HG03558 (cell line): ENCODE results near the gene GSN.

Source experiments
- ATAC-seq: cut with Tn5 transposase; IDR thresholded peaks from one replicate; pipeline ENCODE4 v1.9.1; 2021; ENCODE audit warnings: moderate number of reproducible peaks; ENCODE audit not compliant: unreplicated experiment; ENCODE audit errors: extremely low read depth

Gene GSN

DNA sequence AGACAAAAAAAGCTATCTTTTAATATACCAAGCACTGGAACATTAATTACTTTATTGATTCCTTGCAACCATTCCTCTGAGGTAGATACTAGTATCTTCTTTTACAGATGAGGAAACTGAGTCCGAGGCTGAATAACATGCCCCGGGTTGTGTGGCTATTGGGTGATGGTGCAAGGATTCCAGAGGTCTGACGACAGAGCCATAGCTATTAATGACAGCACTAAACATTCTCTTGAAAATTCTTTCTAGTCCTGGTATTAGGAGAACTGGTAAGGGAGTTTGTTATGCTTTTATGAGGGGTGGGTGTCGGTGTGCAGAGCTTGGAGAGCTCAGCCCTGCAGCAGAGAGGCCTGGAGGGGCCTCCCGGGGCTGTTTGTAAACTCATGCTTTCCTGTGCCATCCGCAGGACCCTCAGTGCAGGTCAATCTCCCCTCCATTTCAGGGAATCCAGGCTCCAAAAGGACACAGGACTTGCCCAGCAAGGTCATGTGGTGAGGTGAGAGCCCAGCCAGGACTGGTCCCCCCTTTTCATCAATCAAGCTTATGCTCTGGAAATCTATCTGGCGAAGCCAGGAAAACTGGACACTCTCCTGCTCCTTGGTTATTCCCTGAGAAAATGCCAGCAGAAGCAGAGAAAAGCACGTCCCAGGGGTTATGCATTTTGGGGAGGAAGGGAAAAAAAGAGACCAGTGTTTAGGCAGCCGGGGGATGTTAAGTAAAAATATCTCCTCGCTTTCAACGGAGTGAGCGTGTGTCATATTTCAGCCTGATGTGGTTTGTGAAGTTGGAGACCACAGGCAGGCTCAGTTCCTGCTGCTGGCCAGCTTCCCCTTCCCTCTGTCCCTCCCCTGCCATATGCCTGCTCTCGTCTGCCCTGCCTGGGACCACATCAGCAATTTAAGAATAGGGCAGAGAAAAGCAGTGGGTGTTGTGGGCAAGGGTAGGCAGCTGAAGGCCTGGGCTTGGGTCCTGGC lies 3.7 kb downstream of the GSN start:
- ATAC-seq = no peak

DNA sequence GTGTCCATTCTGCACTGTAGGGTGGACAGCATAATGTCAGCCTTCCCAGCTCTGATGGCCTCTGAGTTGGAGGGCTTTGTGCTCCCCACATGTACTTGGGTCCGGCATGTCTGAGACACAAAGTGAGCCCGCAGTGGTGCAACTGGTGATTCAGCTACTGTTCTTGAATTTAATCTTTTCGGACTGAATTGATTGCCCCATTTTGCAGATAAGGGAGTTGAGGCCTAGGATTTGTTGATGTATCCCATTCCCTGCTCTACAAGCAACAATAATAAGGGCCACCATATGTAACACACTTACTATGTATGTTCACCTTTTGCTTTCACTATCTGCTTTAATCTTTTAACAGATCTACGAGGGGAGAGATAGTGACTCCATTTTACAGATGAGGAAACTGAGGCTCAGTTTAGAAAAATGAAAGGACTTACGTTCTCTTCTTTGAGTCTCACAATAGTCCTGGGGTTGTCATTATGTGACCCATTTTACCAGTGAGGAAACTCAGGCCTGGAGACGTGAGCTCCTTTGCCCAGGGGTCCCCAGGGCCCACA lies 4.5 kb downstream of the GSN start:
- ATAC-seq = no peak

DNA sequence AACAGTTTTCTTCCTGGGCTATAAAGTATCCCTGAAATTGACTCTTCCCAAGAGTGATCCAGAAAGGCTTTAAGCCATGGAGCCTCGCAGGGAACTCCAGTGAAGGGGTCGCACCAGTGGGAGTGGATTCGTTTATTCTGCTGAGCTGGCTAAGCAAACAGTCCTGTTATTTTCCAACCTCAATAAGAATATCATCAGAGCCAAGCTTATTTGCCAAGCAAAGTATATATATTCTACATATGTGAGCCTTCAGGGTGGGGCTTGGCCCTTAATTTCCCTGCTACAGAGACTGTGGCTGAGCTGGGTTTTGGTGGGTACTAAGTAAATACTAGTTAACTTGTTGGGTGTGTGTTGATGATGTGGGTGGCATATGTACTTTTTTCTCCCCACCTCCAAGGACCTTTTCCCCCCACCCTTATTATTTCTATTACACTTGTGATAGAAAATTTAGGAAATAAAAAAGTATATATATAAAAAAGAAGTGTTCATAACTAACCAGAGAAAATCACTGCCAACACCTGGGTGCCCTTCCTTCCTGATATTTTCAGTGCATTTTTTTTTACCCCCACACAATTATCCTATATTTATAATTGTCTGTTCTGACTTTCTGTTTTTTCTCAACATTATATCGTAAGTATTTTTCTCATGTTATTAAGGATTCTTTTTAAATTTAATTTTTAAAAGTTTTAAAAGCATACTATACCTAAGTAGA lies 5.3 kb downstream of the GSN start:
- no peak for ATAC-seq

DNA sequence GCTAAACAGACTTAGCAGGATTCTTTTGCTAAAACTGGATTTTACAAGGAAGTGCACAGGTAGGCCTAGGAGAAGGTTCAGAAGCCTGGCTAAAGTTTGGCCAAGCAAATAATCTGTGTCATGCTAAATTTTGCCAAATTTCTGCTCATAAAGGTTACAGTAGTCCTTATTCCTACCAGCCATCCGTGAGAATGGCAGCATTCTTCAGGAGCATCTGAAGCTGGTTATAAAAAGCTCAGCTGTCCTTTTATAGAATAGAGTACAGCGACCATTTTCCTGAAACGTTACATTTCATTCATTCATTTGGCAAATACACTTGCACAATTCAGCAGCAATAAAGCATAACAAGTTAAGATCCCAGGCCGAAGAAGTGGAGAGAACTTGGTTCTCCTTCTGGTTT lies 6.9 kb downstream of the GSN start:
- ATAC-seq = no peak

DNA sequence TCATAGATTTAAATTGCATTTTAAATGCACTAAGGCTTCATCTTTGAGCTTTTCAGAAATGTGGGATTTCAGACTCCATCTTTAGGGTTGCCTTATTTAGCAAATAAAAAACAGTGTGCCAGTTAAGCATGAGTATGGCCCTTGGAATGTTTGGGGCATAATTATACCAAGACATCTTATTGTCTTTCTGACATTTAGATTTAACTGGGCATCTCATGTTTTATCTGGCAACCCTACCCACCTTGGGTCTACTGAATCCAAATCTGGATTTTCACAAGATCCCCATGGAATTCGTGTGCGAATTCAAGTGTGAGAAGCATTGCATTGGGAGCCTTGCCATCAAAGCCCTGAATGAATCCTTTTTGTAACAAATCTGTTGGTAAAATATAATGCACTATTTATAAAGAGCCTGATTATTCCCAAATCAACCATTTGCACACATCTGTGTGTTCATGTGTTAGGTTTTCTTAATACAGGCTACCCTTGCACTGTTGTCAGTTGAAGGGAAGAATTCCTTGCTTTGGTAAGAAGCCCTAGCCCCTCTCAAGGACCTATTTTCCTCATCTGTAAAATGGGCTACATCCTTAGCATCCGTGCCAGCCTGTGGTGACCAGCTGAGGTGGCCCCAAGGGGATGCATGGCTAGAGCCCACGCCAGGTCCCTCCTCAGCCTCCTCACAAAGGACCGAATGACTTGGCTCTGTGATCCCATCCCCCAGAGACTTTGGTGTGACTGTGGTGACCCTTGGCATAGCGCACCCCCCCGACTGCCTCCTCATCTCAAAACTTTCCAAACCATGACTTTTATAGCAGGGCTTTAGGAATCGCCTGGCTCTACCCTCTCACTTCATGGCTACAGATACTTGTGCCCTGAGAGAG lies 8.1 kb downstream of the GSN start:
- no peak for ATAC-seq

DNA sequence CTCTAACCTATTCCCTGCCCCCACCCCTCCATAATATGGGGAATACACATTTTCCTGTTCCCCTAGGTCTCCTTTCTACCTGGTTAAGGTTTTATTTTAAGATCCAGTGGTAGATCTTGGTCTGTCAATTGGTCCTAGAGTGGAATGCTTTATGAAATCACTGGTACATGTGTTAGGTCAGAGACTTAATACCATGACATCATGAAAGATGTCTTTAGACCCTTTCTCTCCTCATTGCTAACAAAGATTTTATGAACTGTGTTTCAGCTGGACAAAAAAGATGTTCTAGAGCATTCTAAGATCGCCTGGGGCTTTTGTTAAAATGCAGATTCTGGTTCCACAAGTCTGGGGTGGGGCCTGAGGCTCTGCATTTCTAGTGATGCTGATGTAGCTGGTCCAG lies 9.1 kb downstream of the GSN start:
- no peak for ATAC-seq

DNA sequence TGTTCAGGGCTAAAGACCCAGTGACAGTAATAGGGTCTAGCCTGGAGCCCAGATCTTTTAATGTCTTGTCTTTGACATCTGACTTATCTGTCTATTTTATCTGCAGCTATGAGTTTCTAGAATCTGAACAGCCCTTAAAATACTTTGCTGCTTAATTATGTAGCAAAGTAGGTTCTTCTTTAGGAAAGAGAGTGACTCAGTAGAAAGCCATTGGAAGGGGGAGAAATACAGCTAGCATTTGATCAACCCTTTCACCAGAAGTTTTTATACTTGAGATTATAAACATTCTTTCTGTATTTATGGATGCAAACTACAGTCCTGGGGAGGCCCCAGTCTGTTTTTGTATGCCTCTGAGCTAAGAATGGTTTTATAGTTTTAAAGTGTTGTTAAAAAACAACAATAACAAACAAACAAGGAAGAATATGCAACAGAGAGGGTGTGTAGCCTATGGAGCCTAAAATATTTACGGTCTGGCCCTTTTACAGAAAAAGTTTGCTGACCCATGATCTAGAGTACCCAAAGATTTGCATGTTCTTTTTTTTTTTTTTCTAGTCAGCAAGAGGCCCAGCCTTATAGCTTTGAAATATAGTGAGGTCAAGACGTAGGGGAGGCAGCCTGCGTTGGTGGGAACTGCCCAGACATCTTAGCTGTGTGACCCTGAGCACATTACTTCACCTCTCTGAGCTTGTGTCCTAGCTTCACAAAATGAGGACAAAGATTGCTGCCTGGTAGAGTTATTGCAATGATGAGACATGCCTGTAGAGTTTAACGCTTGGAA lies 9.7 kb downstream of the GSN start:
- no peak for ATAC-seq

DNA sequence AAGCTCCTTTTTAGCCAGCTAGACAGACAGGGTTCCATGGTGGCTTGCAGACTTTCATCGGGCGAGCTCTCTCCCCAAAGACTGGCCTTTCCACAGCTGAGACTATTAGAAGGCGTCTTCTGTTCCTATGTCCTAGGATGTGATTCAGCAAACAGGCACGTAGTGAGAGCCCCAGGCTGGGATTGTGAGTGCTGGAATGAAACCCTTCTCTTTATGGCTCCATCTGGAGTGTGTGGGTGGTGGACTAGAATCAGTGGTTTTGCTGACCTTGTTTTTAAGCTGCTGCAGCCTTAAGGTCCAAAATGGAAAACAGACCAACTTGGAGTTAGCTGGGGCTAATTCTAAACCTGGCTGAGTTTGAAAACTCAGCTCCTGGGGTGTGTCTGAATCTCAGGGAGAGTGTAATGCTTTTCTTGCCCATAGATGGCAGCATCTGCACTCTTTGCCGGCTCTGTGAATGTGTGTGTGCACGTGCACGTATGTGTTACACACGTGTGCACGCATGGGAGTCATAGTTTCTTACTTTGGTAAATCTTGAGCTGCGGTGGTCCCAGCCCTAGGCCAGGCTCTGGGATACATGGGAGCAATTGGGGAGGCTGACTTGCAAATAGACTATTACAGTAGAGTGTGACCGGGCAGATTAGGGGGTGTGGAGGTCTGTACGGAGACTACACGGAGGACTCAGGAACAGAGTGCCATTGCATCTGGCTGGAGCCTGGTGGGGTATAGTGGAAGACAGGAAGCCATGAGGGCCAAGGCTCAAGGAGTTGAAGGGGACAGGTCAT lies 10.7 kb downstream of the GSN start:
- no peak for ATAC-seq

DNA sequence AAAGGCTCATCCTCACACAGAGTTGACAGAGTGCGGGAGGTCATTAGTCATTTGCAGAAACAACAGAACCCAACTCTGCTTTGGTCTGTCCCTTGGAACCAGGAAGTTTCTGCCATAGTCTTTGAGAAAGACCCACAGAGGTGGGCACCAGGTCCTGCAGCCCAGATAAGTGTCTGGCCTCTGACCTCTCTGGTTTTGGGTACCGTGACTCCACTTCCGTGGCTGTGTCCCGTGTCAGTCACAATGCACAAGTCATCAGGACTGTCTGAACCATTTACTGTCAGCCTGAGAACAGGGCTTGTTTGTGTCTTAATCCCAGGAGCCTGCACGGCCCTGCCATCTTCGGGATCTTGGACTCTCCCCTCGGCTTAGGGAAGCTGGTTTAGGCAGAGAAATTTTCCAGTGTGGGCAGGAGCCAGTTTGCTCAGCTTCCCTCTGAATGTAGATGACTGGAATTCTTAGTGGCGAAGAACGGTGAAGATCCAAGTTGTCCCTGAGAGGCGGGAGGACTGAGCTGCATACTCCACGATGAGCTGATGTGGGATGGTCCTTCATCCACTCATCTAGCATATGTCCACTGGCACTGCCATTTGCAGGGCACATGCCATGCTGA lies 11.9 kb downstream of the GSN start:
- no peak for ATAC-seq

DNA sequence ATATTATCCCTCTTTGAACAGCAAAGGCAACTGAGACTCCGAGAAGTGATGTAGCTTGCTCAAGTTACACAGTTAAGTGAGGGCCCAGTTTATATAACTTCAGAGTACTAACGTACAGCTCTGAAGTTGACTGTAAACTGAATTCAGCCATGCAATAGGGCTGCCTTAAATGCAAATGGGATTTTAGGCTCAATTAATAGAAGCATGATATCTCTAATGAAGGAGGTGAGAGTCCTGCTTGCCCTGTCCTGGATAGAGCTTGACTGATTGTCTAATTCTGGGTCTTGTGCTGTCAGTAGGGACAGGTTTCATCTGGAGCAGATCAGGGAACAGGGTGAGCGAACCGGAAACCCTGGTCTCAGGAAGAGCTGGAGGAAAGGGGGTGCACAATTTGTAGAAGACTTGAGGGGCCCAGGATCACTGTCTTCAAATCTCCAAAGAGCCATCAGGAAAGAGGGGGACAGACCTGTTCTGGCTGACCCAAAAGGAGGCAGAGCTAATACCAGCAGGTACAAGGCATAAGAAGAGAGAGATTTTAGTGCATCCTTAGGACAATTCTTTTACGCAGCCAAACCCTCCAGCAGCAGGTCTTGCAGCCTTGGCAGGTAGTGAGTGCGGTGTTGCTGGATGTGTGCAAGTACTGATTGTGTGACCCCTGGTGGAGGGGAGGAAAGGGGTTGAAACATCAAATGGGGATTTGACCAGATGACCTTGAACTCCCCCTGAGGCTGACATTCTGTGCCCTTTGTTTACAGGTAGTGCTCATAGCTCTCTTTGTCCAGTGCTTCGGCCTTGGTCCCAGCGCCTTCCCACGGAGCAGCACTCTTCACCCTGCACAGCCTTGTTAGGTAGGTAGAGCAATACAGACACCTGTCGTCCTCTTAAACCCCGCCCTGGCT lies 13.0 kb downstream of the GSN start:
- no peak for ATAC-seq

DNA sequence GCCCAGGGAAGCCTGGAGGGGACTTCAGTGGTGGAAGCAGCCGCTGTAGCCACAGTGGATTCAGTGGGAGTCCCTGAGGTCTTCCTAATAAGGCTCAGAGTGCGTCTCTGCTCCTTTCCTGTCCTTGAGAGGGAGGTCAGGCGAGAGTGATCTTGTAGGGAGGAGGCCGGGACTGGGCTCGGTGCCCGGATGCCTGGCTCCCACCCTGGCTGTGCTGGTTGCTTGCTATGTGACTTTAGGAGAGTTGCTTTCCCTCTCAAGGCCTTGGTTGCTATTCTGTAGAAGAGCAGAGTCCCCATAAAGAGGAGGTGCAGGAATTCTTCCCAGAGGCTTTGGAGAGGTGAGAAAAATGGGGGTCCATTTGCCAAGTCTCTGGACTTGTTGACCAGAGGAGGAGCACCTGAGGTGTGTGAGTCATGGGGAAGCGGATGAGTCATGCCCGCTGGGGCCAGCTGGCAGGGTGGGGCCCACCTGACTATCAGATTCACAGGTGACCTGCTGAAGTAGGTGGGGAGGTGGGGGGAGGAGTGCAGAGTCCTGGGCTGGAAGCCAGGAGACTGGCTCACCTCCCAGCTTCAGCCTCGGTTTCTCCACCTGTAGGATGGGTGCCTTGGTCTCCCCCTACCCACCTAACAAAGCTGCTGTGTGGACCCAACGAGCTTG lies 13.8 kb downstream of the GSN start:
- no peak for ATAC-seq

DNA sequence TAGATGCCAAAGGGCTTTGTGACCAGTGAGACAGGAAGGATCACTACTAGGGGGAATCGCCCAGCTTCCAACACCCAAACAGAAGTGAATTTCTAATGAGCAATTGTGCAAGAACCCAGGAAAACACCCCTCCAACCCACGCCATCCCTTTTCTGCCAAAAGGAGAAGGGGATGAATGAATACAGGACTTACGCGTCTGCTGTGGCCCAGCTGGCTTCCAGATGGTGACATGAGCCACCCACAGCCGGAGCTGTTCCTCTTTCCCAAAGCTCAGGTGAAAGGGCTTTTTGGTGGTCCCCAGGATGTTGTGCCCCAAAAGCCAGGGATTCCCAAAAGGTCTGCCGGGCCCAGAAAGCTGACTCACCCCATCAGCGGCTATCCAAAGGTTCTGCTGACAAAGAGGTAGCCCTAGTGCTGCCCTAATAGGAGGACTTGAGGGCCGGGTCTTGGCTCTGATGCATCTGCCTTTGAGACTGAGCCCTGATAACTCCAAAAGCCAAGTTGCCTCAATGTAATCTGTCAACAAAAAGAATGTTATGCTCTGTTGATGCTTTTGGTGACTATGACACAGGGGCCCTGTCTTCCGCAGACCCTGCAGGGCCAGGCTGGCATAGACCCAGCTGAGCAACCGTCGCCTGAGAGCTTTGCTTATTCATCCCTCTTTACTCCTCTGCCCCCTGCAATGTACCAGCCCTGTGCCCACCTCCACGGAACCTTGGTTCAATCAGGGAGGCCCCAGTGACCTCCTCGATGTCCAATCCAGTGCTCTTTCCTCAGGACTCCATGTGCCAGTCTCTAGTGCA lies 14.5 kb downstream of the GSN start:
- ATAC-seq = no peak

DNA sequence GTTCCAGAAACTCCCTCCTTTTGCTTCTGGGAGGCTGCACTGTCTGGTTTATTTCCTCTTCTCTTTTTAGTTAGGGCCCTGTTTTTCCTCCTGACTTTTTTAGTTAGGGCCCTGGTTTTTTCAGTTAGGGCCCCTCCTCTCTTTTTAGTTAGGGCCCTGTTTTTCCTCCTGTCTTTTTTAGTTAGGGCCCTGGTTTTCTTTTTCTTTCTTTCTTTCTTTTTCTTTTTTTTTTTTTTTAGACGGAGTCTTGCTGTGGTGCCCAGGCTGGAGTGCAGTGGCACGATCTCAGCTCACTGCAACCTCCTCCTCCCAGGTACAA lies 15.1 kb downstream of the GSN start:
- ATAC-seq = no peak

DNA sequence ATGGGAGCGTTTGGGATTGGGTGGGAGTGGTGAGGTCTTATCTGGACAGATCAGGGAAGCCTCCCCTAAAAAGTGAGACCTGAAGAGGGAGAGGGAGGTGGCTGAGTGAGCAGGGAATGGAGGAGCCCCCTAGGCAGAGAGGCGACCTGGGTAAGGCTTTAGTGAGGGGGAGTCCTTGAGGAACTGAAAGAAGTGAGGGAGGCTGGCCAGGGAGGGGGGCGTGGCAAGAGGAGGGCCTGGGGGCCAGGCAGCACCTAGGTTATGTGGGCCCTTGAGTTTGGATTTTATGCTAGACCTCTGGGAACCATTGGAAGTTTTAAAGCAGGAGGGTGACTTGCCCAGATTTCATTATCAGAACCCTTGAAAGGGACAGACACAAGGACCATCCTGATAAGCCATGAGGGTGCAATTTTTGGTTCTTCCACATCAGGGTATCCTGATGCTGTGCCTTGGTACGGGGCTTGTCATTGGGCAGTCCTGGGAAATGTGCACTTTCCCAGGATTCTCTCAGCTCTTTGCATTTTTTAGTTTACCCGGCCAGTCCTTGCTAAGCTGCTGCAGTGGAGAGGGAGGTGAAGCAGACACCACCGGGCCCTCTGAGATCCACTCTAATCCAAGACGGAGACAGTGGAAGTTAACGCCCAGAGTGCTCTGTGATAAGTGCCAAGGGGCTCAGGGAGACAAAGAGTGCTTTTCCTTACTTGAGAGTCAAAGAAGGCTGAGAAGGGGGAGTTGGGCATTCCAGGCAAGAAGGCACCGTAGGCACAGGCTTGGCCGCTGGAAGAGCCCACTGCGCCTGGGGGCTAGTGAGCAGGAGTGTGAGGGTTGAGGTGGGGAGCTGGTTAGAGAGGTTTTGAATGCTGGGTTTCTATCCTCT lies 16.1 kb downstream of the GSN start:
- ATAC-seq = no peak

DNA sequence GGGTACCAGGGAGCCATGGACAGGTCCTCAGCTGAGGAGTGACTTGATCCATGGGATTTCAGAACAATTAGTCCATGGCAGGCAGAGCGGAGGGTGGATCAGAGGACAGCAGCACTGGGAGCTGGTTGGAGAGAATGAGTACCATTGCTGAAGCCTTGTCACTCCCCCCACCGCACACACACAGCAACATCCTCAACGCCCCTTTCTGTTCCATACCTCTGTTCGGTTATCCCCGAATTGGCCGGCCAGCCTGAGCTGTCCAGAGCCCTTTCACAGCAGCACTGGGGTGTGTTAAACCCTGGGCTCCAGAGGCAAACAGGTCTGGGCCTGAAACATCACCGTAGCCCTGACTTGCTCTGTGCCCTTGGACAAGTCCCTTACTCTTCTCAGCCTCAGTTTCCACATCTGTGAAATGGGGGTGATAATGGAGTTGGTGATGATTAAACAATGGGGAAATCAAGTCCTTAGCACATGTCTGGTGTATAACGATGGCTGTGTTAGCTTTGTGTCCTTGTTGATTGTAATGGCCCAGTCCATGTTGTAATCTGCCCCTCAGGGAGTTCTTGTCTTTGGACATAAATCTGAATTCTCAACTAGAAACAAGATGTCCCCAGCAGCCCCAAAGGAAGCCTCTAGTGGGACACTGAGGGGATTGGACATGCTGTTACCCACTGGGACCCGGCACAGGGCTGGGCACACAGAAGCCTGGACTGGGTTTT lies 16.9 kb downstream of the GSN start:
- no peak for ATAC-seq
